Neural cell (in vitro differentiated cells): ENCODE measurements around the gene FAM229A.

Experiments
- CTCF ChIP-seq: fragments of 450-650 bp; IDR thresholded peaks from 2 replicates; pipeline ENCODE4 v1.5.1; 2014; ENCODE audit warnings: antibody characterized with exemption, mild to moderate bottlenecking, moderate library complexity; ENCODE audit not compliant: poor library complexity, severe bottlenecking
- RAD21 ChIP-seq: fragments of 450-650 bp; conservative IDR thresholded peaks from 2 replicates; pipeline ENCODE4 v1.6.1; 2014; ENCODE audit warnings: antibody characterized with exemption, mild to moderate bottlenecking, moderate library complexity

GRCh38 chr1:32398401-32398800, 36.1 kb upstream of the FAM229A start:
- no peak for TF ChIP-seq RAD21
- TF ChIP-seq CTCF, result no peak
